Stimulated activated CD8-positive, alpha-beta memory T cell treated with anti-CD3 and anti-CD28 coated beads, Interleukin-12 subunit alpha, Interleukin-12 subunit beta, amount 100 ng/mL, for 4 hours (primary cell): ENCODE data around the gene ADORA2A.
"Not testable (repeated sequence)": the region's sequence is repeated elsewhere in the genome, so short reads cannot be mapped to it uniquely, and the experiment has no call there.

Experiments
- DNase-seq: peaks from one replicate; pipeline ENCODE4 v3.0.0-alpha.2; 2020; ENCODE audit warnings: low read depth

Gene ADORA2A

GRCh38 chr22:24489011-24489410, 61.6 kb downstream of the ADORA2A start:
- DNase-seq = no peak

- not testable (repeated sequence) for DNase-seq
Observed at GRCh38 chr22:24489434-24489833, 62.0 kb downstream of the ADORA2A start.
